K562 (cell line): Measurements from ENCODE around the gene ARID3A. TPM values are rescaled to one million over a fixed set of nuclear protein-coding genes. Genes with fewer than 3 reads are reported as not detected.
A peak's percentile ranks its signal among the peaks of the same experiment; 100 is the strongest.

Experiments
- CREB1 ChIP-seq, 2 experiments: sonication (generic) in 1 of 2; formaldehyde crosslinking in 1 of 2; IDR thresholded peaks; 2 replicates each; pipeline versions ENCODE4 v1.6.1 to v1.8.0; 2012 to 2022; ENCODE audit warnings: inconsistent platforms in 1 of 2, mild to moderate bottlenecking in 1 of 2, missing genetic modification reagents in 1 of 2, moderate library complexity in 1 of 2
- KDM5B ChIP-seq: fragments of 200-600 bp; sonication (generic); IDR thresholded peaks from 2 replicates; pipeline ENCODE4 v1.6.1; 2012; ENCODE audit warnings: low read depth, mild to moderate bottlenecking, moderate library complexity, low read length, control low read depth, inconsistent platforms; ENCODE audit not compliant: insufficient replicate concordance
- L3MBTL2 ChIP-seq: fragments of 450-650 bp; IDR thresholded peaks from 2 replicates; pipeline ENCODE4 v1.6.1; 2016; ENCODE audit warnings: mild to moderate bottlenecking, moderate library complexity
- PHB ChIP-seq: fragments of 250-450 bp; sonication (Bioruptor Pico); IDR thresholded peaks from 2 replicates; pipeline ENCODE4 v1.5.0; 2021
- PPARD ChIP-seq: fragments of 250-450 bp; sonication (Bioruptor Pico); IDR thresholded peaks from 2 replicates; pipeline ENCODE4 v1.8.0; 2022; ENCODE audit warnings: inconsistent platforms, mild to moderate bottlenecking, moderate library complexity
- RBM15 ChIP-seq: fragments of 200-400 bp; formaldehyde crosslinking; IDR thresholded peaks from 2 replicates; pipeline ENCODE4 v1.6.1; 2018; ENCODE audit warnings: mild to moderate bottlenecking, low read length, moderate library complexity; ENCODE audit not compliant: insufficient read depth
- SMARCA4 ChIP-seq: fragments of 450-650 bp; IDR thresholded peaks from 2 replicates; pipeline ENCODE4 v1.6.1; 2016
- SMARCB1 ChIP-seq: IDR thresholded peaks from 2 replicates; pipeline ENCODE4 v1.6.1; 2011; ENCODE audit warnings: improper control_type of control experiment, low read depth; ENCODE audit not compliant: insufficient read length
- TBP ChIP-seq: optimal IDR thresholded peaks from 2 replicates; pipeline ENCODE3; 2011; ENCODE audit warnings: low read depth, low read length, improper control_type of control experiment
- polyA plus RNA-seq, 8 experiments: library from polyadenylated mRNA; depleted of rRNA in 4 of 8; stranded (reverse) in 5 of 8; unstranded in 3 of 8; fragments of >200 nt; fragmentation: Nextera tagmentation in 2 of 8; fragmentation: Illumina TruSeq in 1 of 8; extraction: Ambion mirVana in 2 of 8; extraction: Trizol in 1 of 8; gene quantifications; 2 replicates each; pipeline versions ENCODE4 v1.2.1 to v1.2.3, GENCODE V29; 2011 to 2014; ENCODE audit warnings: inconsistent platforms in 1 of 8, missing spikeins in 1 of 8
- total RNA-seq, 7 experiments: library from RNA; depleted of rRNA in 6 of 7; stranded (reverse); fragments of >200 nt in 6 of 7; fragmentation: Illumina TruSeq in 2 of 7; extraction: Trizol in 2 of 7; gene quantifications; 2 replicates each; pipeline versions ENCODE4 v1.2.1 to v1.2.3, GENCODE V29; 2011 to 2021; ENCODE audit warnings: low replicate concordance in 1 of 7
- TF ChIP-seq, protein P1 (sequence below), 3 experiments: fragments of 200-800 bp in 1 of 3; sonication (Bioruptor generic) in 1 of 3; sonication (generic) in 1 of 3; formaldehyde crosslinking in 1 of 3; IDR thresholded peaks; 2 replicates each; pipeline versions ENCODE4 v1.6.1 to v1.8.0; 2016 to 2022; ENCODE audit warnings: mild to moderate bottlenecking in 2 of 3, missing compliant biosample characterization in 2 of 3, missing genetic modification characterization in 2 of 3, missing genetic modification reagents in 1 of 3
- TF ChIP-seq, protein P2 (sequence below): sonication (generic); formaldehyde crosslinking; IDR thresholded peaks from 2 replicates; pipeline ENCODE4 v1.8.0; 2022; ENCODE audit warnings: mild to moderate bottlenecking, missing genetic modification reagents
- TF ChIP-seq, protein P3 (sequence below): IDR thresholded peaks from 2 replicates; pipeline ENCODE4 v1.6.1; 2014; ENCODE audit warnings: antibody characterized with exemption
- TF ChIP-seq, protein P4 (sequence below): fragments of 200-800 bp; sonication (Bioruptor generic); IDR thresholded peaks from 2 replicates; pipeline ENCODE4 v1.6.1; 2017; ENCODE audit warnings: missing genetic modification characterization, missing compliant biosample characterization
- TF ChIP-seq, protein P5 (sequence below): fragments of 450-650 bp; formaldehyde crosslinking; IDR thresholded peaks from 2 replicates; pipeline ENCODE4 v1.4.0; 2020; ENCODE audit warnings: mild to moderate bottlenecking, moderate library complexity
- TF ChIP-seq, protein P6 (sequence below), 2 experiments: fragments of 450-650 bp in 1 of 2; sonication (generic) in 1 of 2; formaldehyde crosslinking; conservative IDR thresholded peaks; 2 replicates each; pipeline versions ENCODE4 v1.4.0 to v1.8.1; 2020 to 2022; ENCODE audit warnings: mild to moderate bottlenecking in 1 of 2, missing genetic modification reagents in 1 of 2

Gene ARID3A
- total and polyA plus RNA-seq, 9 of the 15 experiments (the other 6 are each of a cell fraction or from before 2014, with no cell fraction given), result 1.4 to 118 (median 31.2) TPM

DNA sequence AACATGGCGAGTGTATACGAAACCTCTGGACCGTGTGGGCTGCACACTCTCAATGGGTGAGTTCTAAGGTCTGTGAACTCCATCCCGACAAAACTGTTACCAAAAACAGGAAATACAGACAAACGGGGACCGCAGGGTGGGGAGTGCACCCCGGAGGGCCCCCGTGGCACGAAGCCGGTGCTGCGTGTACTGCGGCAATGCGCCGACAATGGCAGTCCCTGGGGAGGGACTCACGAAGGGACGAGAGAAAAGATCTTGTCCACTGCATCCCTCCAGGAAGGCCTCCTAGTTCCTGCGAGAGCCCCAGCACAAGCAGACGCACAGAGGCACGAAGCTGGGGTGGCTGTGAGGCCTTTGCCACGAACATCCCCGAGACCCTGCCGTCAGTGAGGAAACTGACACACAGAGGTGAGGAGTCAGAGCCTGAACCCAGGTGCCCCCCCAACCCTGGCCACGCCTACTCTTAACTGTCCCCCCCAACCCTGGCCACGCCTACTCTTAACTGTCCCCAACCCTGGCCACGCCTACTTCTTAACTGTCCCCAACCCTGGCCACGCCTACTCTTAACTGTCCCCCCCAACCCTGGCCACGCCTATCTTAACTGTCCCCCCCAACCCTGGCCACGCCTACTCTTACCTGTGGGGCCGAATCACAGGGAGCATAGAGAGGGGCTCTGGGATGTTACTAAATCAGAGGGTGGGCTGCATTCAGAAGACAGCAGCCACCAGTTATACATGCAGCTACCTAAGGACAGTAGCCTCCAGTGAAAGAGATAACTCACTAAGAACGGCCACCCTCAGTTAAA is 37.1 kb upstream of the ARID3A start (continued):
- TF ChIP-seq, protein P1, sequence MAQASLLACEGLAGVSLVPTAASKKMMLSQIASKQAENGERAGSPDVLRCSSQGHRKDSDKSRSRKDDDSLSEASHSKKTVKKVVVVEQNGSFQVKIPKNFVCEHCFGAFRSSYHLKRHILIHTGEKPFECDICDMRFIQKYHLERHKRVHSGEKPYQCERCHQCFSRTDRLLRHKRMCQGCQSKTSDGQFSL (CRISPR knock-in tag; IDR thresholded peaks at IDR 0.05), result peak; percentile 100
- TF ChIP-seq, protein P1 (tag; IDR thresholded peaks at IDR 0.05), result peak in 1 of 2 experiments; percentile 96; a peak in 2 of 4 replicates
- peak; percentile 30 for TF ChIP-seq KDM5B
- peak; percentile 30 for TF ChIP-seq TBP
- no peak for TF ChIP-seq PPARD
- no peak for TF ChIP-seq SMARCB1
- TF ChIP-seq CREB1 (IDR thresholded peaks at IDR 0.05), result no peak
- no peak; the same call in 1 of the 2 replicates for TF ChIP-seq CREB1 (CRISPR knock-in tag; IDR thresholded peaks at IDR 0.05)
- TF ChIP-seq PHB (CRISPR knock-in tag), result no peak
- no peak for TF ChIP-seq SMARCA4
- TF ChIP-seq, protein P2, sequence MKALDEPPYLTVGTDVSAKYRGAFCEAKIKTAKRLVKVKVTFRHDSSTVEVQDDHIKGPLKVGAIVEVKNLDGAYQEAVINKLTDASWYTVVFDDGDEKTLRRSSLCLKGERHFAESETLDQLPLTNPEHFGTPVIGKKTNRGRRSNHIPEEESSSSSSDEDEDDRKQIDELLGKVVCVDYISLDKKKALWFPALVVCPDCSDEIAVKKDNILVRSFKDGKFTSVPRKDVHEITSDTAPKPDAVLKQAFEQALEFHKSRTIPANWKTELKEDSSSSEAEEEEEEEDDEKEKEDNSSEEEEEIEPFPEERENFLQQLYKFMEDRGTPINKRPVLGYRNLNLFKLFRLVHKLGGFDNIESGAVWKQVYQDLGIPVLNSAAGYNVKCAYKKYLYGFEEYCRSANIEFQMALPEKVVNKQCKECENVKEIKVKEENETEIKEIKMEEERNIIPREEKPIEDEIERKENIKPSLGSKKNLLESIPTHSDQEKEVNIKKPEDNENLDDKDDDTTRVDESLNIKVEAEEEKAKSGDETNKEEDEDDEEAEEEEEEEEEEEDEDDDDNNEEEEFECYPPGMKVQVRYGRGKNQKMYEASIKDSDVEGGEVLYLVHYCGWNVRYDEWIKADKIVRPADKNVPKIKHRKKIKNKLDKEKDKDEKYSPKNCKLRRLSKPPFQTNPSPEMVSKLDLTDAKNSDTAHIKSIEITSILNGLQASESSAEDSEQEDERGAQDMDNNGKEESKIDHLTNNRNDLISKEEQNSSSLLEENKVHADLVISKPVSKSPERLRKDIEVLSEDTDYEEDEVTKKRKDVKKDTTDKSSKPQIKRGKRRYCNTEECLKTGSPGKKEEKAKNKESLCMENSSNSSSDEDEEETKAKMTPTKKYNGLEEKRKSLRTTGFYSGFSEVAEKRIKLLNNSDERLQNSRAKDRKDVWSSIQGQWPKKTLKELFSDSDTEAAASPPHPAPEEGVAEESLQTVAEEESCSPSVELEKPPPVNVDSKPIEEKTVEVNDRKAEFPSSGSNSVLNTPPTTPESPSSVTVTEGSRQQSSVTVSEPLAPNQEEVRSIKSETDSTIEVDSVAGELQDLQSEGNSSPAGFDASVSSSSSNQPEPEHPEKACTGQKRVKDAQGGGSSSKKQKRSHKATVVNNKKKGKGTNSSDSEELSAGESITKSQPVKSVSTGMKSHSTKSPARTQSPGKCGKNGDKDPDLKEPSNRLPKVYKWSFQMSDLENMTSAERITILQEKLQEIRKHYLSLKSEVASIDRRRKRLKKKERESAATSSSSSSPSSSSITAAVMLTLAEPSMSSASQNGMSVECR (CRISPR knock-in tag), result no peak
- TF ChIP-seq L3MBTL2, result no peak
- TF ChIP-seq, protein P3, sequence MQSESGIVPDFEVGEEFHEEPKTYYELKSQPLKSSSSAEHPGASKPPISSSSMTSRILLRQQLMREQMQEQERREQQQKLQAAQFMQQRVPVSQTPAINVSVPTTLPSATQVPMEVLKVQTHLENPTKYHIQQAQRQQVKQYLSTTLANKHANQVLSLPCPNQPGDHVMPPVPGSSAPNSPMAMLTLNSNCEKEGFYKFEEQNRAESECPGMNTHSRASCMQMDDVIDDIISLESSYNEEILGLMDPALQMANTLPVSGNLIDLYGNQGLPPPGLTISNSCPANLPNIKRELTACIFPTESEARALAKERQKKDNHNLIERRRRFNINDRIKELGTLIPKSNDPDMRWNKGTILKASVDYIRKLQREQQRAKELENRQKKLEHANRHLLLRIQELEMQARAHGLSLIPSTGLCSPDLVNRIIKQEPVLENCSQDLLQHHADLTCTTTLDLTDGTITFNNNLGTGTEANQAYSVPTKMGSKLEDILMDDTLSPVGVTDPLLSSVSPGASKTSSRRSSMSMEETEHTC, result no peak
- TF ChIP-seq, protein P4, sequence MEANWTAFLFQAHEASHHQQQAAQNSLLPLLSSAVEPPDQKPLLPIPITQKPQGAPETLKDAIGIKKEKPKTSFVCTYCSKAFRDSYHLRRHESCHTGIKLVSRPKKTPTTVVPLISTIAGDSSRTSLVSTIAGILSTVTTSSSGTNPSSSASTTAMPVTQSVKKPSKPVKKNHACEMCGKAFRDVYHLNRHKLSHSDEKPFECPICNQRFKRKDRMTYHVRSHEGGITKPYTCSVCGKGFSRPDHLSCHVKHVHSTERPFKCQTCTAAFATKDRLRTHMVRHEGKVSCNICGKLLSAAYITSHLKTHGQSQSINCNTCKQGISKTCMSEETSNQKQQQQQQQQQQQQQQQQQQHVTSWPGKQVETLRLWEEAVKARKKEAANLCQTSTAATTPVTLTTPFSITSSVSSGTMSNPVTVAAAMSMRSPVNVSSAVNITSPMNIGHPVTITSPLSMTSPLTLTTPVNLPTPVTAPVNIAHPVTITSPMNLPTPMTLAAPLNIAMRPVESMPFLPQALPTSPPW (CRISPR knock-in tag), result peak; percentile 75
- TF ChIP-seq, protein P5, sequence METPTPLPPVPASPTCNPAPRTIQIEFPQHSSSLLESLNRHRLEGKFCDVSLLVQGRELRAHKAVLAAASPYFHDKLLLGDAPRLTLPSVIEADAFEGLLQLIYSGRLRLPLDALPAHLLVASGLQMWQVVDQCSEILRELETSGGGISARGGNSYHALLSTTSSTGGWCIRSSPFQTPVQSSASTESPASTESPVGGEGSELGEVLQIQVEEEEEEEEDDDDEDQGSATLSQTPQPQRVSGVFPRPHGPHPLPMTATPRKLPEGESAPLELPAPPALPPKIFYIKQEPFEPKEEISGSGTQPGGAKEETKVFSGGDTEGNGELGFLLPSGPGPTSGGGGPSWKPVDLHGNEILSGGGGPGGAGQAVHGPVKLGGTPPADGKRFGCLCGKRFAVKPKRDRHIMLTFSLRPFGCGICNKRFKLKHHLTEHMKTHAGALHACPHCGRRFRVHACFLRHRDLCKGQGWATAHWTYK (CRISPR knock-in tag), result no peak
- TF ChIP-seq RBM15, result no peak
- TF ChIP-seq, protein P6, sequence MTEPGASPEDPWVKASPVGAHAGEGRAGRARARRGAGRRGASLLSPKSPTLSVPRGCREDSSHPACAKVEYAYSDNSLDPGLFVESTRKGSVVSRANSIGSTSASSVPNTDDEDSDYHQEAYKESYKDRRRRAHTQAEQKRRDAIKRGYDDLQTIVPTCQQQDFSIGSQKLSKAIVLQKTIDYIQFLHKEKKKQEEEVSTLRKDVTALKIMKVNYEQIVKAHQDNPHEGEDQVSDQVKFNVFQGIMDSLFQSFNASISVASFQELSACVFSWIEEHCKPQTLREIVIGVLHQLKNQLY (CRISPR knock-in tag; conservative IDR thresholded peaks at IDR 0.05), result no peak
